ENCODE data around the gene CCDC85A.

Gene CCDC85A

DNA sequence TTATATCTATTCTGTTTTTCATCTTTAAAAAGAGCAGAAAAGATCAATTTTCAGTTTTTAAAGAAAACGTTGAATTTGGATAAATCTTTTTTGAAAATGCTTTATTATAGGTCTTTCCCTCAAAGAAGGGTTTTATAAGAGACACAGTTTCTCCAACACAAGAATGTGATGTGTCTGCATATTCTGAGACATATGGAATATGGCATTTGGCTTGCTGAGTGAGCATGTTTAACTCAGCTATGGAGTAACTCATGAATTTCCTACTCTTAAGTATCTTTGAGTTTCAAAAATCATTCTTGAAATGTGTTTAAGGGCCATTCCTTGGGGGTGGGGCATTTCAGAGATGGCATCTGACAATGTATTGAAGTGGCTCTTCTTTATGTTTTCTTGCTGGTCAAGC, 191.5 kb downstream of the CCDC85A start:
- ChIA-PET POLR2A (ENCODE audit: low non-redundant PET) (no interaction called here), CTCF (no interaction called here)
- no peak for TF ChIP-seq CTCF (conservative IDR thresholded peaks at IDR 0.05; ENCODE audit: low read depth)
- no peak for DNase-seq (ENCODE audit: low spot score)
- H3K27ac ChIP-seq, result no peak overlapping the region

- ChIA-PET POLR2A (ENCODE audit: low non-redundant PET) (no interaction called here), CTCF (no interaction called here)
- no peak for DNase-seq (ENCODE audit: low spot score)
- no peak for TF ChIP-seq CTCF (conservative IDR thresholded peaks at IDR 0.05; ENCODE audit: low read depth)
- no peak overlapping the region for H3K27ac ChIP-seq
These were observed 193.2 kb downstream of the CCDC85A start for GRCh38 chr2:56376699-56377665.

- ChIA-PET CTCF (interaction anchor here (0.7 kb wide), 1 partner anchor 1298 kb away, joined by 3 read pairs; no protein-coding TSS in a partner anchor), POLR2A (ENCODE audit: low non-redundant PET) (no interaction called here)
- no peak for DNase-seq (ENCODE audit: low spot score)
- TF ChIP-seq CTCF (conservative IDR thresholded peaks at IDR 0.05; ENCODE audit: low read depth), result no peak
- no peak overlapping the region for H3K27ac ChIP-seq
These were observed 195.3 kb downstream of the CCDC85A start for GRCh38 chr2:56379066-56379465.

- CTCF ChIA-PET, result no interaction called here
- POLR2A ChIA-PET (ENCODE audit: low non-redundant PET), result no interaction called here
- no peak for DNase-seq (ENCODE audit: low spot score)
- no peak overlapping the region for H3K27ac ChIP-seq
- no peak for TF ChIP-seq CTCF (conservative IDR thresholded peaks at IDR 0.05; ENCODE audit: low read depth)
These were observed 197.1 kb downstream of the CCDC85A start for GRCh38 chr2:56380861-56381260.

- CTCF ChIA-PET, result no interaction called here
- no peak overlapping the region for H3K27ac ChIP-seq
- POLR2A ChIA-PET (ENCODE audit: low non-redundant PET), result no interaction called here
- TF ChIP-seq CTCF (conservative IDR thresholded peaks at IDR 0.05; ENCODE audit: low read depth), result no peak
- DNase-seq (ENCODE audit: low spot score), result no peak
These were observed 198.7 kb downstream of the CCDC85A start for GRCh38 chr2:56382466-56382865.

DNA sequence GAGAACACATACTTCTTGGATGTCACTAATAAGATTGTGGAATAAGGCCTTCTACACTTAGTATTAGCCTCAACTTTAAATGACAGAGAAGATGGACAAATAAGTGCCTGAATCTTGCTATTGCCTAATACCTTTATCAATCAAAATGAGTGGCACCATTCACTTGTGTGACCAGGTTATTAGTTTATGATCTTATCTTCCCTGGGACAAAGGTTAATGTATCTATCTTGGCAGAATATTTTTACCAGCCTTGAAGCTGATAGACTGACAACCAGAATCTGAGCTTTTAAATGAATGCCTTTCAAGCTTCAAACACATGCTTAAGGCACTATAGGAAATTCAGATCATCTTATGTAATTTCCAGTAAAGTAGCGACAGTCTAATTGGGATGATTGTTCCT, 202.9 kb downstream of the CCDC85A start:
- POLR2A ChIA-PET (ENCODE audit: low non-redundant PET), result no interaction called here
- CTCF ChIA-PET, result interaction anchor here (0.6 kb wide), 1 partner anchor 471 kb away, joined by 3 read pairs; no protein-coding TSS in a partner anchor
- H3K27ac ChIP-seq, result no peak overlapping the region
- TF ChIP-seq CTCF (conservative IDR thresholded peaks at IDR 0.05; ENCODE audit: low read depth), result no peak
- no peak for DNase-seq (ENCODE audit: low spot score)

Measured in RWPE1 (cell line).